Measurements from ENCODE around the gene ASIC2.
A peak's percentile ranks its signal among the peaks of the same experiment; 100 is the strongest.

Gene ASIC2

GRCh38 chr17:33152783-33153182 is 140.3 kb downstream of the ASIC2 start:
- no peak for DNase-seq

GRCh38 chr17:33151565-33151964 is 141.5 kb downstream of the ASIC2 start:
- DNase-seq: no peak

GRCh38 chr17:33145941-33146340 is 147.2 kb downstream of the ASIC2 start:
- no peak for DNase-seq

GRCh38 chr17:33144837-33145236 is 148.3 kb downstream of the ASIC2 start:
- no peak for DNase-seq

GRCh38 chr17:33142705-33143299 is 150.3 kb downstream of the ASIC2 start:
- no peak for DNase-seq

GRCh38 chr17:33140413-33141099 is 152.5 kb downstream of the ASIC2 start:
- DNase-seq: peak; percentile 42

- DNase-seq: no peak
These were observed 154.5 kb downstream of the ASIC2 start for GRCh38 chr17:33138627-33139026.

GRCh38 chr17:33137426-33137825 is 155.7 kb downstream of the ASIC2 start:
- peak; percentile 95 for DNase-seq

- no peak for DNase-seq
These were observed 157.4 kb downstream of the ASIC2 start for GRCh38 chr17:33135691-33136090.

GRCh38 chr17:33131620-33132019 is 161.5 kb downstream of the ASIC2 start:
- peak; percentile 96 for DNase-seq

- DNase-seq: no peak
These were observed 165.4 kb downstream of the ASIC2 start for GRCh38 chr17:33127706-33128105.

GRCh38 chr17:33126086-33126485 is 167.0 kb downstream of the ASIC2 start:
- peak; percentile 33 for DNase-seq

- peak; percentile 70 for DNase-seq
These were observed 167.5 kb downstream of the ASIC2 start for GRCh38 chr17:33125552-33125950.

GRCh38 chr17:33124871-33125551 is 168.1 kb downstream of the ASIC2 start:
- peak; percentile 43 for DNase-seq

GRCh38 chr17:33124185-33124584 is 168.9 kb downstream of the ASIC2 start:
- peak; percentile 57 for DNase-seq

- DNase-seq: peak; percentile 71
These were observed 171.3 kb downstream of the ASIC2 start for GRCh38 chr17:33121756-33122155.

GRCh38 chr17:33121272-33121671 is 171.8 kb downstream of the ASIC2 start:
- peak; percentile 48 for DNase-seq

- DNase-seq: peak; percentile 86
These were observed 173.0 kb downstream of the ASIC2 start for GRCh38 chr17:33120103-33120502.

- DNase-seq: peak; percentile 98
These were observed 174.6 kb downstream of the ASIC2 start for GRCh38 chr17:33118391-33119075.

GRCh38 chr17:33116021-33116551 is 177.0 kb downstream of the ASIC2 start:
- DNase-seq: peak; percentile 26

GRCh38 chr17:33115366-33115765 is 177.7 kb downstream of the ASIC2 start:
- DNase-seq: peak; percentile 15

- no peak for DNase-seq
These were observed 179.1 kb downstream of the ASIC2 start for GRCh38 chr17:33113991-33114370.

GRCh38 chr17:33113276-33113990 is 179.7 kb downstream of the ASIC2 start:
- peak; percentile 55 for DNase-seq
